GM21529 (cell line): Measurements from ENCODE around the gene ZC3H13.

Experiments
- ATAC-seq: cut with Tn5 transposase; IDR thresholded peaks from one replicate; pipeline ENCODE4 v1.9.1; 2021; ENCODE audit not compliant: unreplicated experiment

The ZC3H13 gene

GRCh38 chr13:45941261-45941660 is 111.3 kb downstream of the ZC3H13 start:
- ATAC-seq, result no peak

GRCh38 chr13:45940061-45940460 is 112.5 kb downstream of the ZC3H13 start:
- ATAC-seq, result no peak

- no peak for ATAC-seq
Observed at GRCh38 chr13:45936621-45937020, 115.9 kb downstream of the ZC3H13 start.

GRCh38 chr13:45934283-45934682 is 118.3 kb downstream of the ZC3H13 start:
- no peak for ATAC-seq

GRCh38 chr13:45933203-45933908 is 119.2 kb downstream of the ZC3H13 start:
- no peak for ATAC-seq

- no peak for ATAC-seq
Observed at GRCh38 chr13:45932676-45933075, 119.9 kb downstream of the ZC3H13 start.

GRCh38 chr13:45932172-45932571 is 120.4 kb downstream of the ZC3H13 start:
- ATAC-seq, result no peak

GRCh38 chr13:45931211-45931610 is 121.3 kb downstream of the ZC3H13 start:
- no peak for ATAC-seq

GRCh38 chr13:45930177-45930576 is 122.4 kb downstream of the ZC3H13 start:
- ATAC-seq, result no peak

GRCh38 chr13:45928843-45929242 is 123.7 kb downstream of the ZC3H13 start:
- no peak for ATAC-seq

GRCh38 chr13:45928176-45928575 is 124.4 kb downstream of the ZC3H13 start:
- no peak for ATAC-seq

GRCh38 chr13:45926741-45927140 is 125.8 kb downstream of the ZC3H13 start:
- ATAC-seq, result no peak

GRCh38 chr13:45925151-45925550 is 127.4 kb downstream of the ZC3H13 start:
- no peak for ATAC-seq

- no peak for ATAC-seq
Observed at GRCh38 chr13:45921162-45921736, 131.3 kb downstream of the ZC3H13 start.

GRCh38 chr13:45918597-45918996 is 133.9 kb downstream of the ZC3H13 start:
- ATAC-seq, result no peak

GRCh38 chr13:45917019-45917418 is 135.5 kb downstream of the ZC3H13 start:
- ATAC-seq, result no peak

- ATAC-seq, result no peak
Observed at GRCh38 chr13:45915686-45916439, 136.7 kb downstream of the ZC3H13 start.

- ATAC-seq, result no peak
Observed at GRCh38 chr13:45909673-45910072, 142.9 kb downstream of the ZC3H13 start.

GRCh38 chr13:45909089-45909488 is 143.5 kb downstream of the ZC3H13 start:
- ATAC-seq, result no peak

- no peak for ATAC-seq
Observed at GRCh38 chr13:45907503-45907902, 145.0 kb downstream of the ZC3H13 start.
